Measurements from ENCODE around the gene KIR2DL1.

- TF ChIP-seq, protein P1, sequence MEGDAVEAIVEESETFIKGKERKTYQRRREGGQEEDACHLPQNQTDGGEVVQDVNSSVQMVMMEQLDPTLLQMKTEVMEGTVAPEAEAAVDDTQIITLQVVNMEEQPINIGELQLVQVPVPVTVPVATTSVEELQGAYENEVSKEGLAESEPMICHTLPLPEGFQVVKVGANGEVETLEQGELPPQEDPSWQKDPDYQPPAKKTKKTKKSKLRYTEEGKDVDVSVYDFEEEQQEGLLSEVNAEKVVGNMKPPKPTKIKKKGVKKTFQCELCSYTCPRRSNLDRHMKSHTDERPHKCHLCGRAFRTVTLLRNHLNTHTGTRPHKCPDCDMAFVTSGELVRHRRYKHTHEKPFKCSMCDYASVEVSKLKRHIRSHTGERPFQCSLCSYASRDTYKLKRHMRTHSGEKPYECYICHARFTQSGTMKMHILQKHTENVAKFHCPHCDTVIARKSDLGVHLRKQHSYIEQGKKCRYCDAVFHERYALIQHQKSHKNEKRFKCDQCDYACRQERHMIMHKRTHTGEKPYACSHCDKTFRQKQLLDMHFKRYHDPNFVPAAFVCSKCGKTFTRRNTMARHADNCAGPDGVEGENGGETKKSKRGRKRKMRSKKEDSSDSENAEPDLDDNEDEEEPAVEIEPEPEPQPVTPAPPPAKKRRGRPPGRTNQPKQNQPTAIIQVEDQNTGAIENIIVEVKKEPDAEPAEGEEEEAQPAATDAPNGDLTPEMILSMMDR (IDR thresholded peaks at IDR 0.05): no peak
- no peak for TF ChIP-seq POLR2A (IDR thresholded peaks at IDR 0.05)
Measured at GRCh38 chr19:54792814-54793213, 23.2 kb downstream of the KIR2DL1 start.
